PC-9 (cell line): ENCODE data around the gene KIAA1328.

ENCODE experiments used
- CTCF ChIP-seq: fragments of 200-600 bp; sonication (generic); conservative IDR thresholded peaks from 2 replicates; pipeline ENCODE4 v1.6.1; 2017; ENCODE audit warnings: mixed run types, antibody characterized with exemption, mild to moderate bottlenecking, moderate library complexity
- EZH2 ChIP-seq: fragments of 200-600 bp; sonication (generic); IDR thresholded peaks from 2 replicates; pipeline ENCODE4 v1.8.0; 2017; ENCODE audit warnings: antibody characterized with exemption, low read depth

- TF ChIP-seq CTCF (no peak), EZH2 (no peak)
These were observed 430.8 kb downstream of the KIAA1328 start for GRCh38 chr18:37259711-37260110.
